ENCODE data around the gene POMGNT2. TPM values are rescaled to one million over a fixed set of nuclear protein-coding genes. Genes with fewer than 3 reads are reported as not detected.
"Not testable (repeated sequence)": the region's sequence is repeated elsewhere in the genome, so short reads cannot be mapped to it uniquely, and the experiment has no call there.

POMGNT2 gene
- total and polyA plus RNA-seq, 7 donors: 13.2 to 40.3 (median 22.4) TPM

- Histone ChIP-seq H3K9me3 (no peaks in the 10 kb centered on the region), H3K4me3 (no peak overlapping the region), H3K27me3 (ENCODE audit: insufficient read depth in 3 of 3, low read length in 2 of 3) (no peaks in the 10 kb centered on the region), H3K36me3 (ENCODE audit: insufficient read depth in 1 of 2, low read depth in 1 of 2) (no peaks in the 10 kb centered on the region), H3K27ac (no peak overlapping the region), H3K4me1 (no peaks in the 10 kb centered on the region)
- TF ChIP-seq CTCF (IDR thresholded peaks at IDR 0.05): peak; percentile 46
- WGBS, 3 donors: 45 to 53% (median 49%) methylated on average over 7 of the region's 7 CpGs
- intact Hi-C loops (cut with DNase I): loop anchor here (10.0 kb wide), 1 partner anchor 107 kb away; no protein-coding TSS in a partner anchor
- no peak for DNase-seq
- peak in 3 of 4 donors; percentile 30 to 77 (median 60) for ATAC-seq
Measured at GRCh38 chr3:43071313-43071893, 34.5 kb downstream of the POMGNT2 start.

- DNase-seq; ATAC-seq; H3K27ac ChIP-seq; H3K4me1 ChIP-seq; H3K9me3 ChIP-seq; H3K27me3 ChIP-seq (ENCODE audit: insufficient read depth in 3 of 3, low read length in 2 of 3); H3K36me3 ChIP-seq (ENCODE audit: insufficient read depth in 1 of 2, low read depth in 1 of 2); H3K4me3 ChIP-seq: not testable (repeated sequence)
- intact Hi-C loops (cut with DNase I): loop anchor here (10.0 kb wide), 1 partner anchor 106 kb away; no protein-coding TSS in a partner anchor
- WGBS, 3 donors: 95 to 98% (median 97%) methylated on average over 4 of the region's 5 CpGs
Measured at GRCh38 chr3:43070670-43071069, 35.2 kb downstream of the POMGNT2 start.

- 63 to 67% (median 66%) methylated on average over 5 of the region's 5 CpGs for WGBS, 3 donors
- intact Hi-C loops (cut with DNase I): no loop called here
- Histone ChIP-seq H3K27me3 (ENCODE audit: insufficient read depth in 3 of 3, low read length in 2 of 3) (no peaks in the 10 kb centered on the region), H3K36me3 (ENCODE audit: insufficient read depth in 1 of 2, low read depth in 1 of 2) (no peaks in the 10 kb centered on the region), H3K4me1 (no peaks in the 10 kb centered on the region), H3K4me3 (no peak overlapping the region), H3K27ac (no peak overlapping the region), H3K9me3 (no peaks in the 10 kb centered on the region)
- DNase-seq (no peak), ATAC-seq (no peak)
- no peak for TF ChIP-seq CTCF (IDR thresholded peaks at IDR 0.05)
Measured at GRCh38 chr3:43063114-43063513, 42.8 kb downstream of the POMGNT2 start.

GRCh38 chr3:43062564-43063040, 43.3 kb downstream of the POMGNT2 start:
- 73 to 80% (median 75%) methylated on average over 8 of the region's 8 CpGs for WGBS, 3 donors
- ATAC-seq (peak in 1 of 4 donors; percentile 30), DNase-seq (no peak)
- Histone ChIP-seq H3K4me3 (no peak overlapping the region), H3K27me3 (ENCODE audit: insufficient read depth in 3 of 3, low read length in 2 of 3) (no peaks in the 10 kb centered on the region), H3K9me3 (no peaks in the 10 kb centered on the region), H3K27ac (no peak overlapping the region), H3K4me1 (no peaks in the 10 kb centered on the region), H3K36me3 (ENCODE audit: insufficient read depth in 1 of 2, low read depth in 1 of 2) (no peaks in the 10 kb centered on the region)
- intact Hi-C loops (cut with DNase I): no loop called here
- no peak for TF ChIP-seq CTCF (IDR thresholded peaks at IDR 0.05)

GRCh38 chr3:43062040-43062563, 43.8 kb downstream of the POMGNT2 start:
- TF ChIP-seq CTCF (IDR thresholded peaks at IDR 0.05): no peak
- DNase-seq (no peak), ATAC-seq (no peak)
- 95 to 97% (median 95%) methylated on average over 5 of the region's 5 CpGs for WGBS, 3 donors
- Histone ChIP-seq H3K27me3 (ENCODE audit: insufficient read depth in 3 of 3, low read length in 2 of 3) (no peaks in the 10 kb centered on the region), H3K4me3 (no peak overlapping the region), H3K9me3 (no peaks in the 10 kb centered on the region), H3K36me3 (ENCODE audit: insufficient read depth in 1 of 2, low read depth in 1 of 2) (no peaks in the 10 kb centered on the region), H3K4me1 (no peaks in the 10 kb centered on the region), H3K27ac (no peak overlapping the region)
- intact Hi-C loops (cut with DNase I): no loop called here
